ENCODE results near the gene NTM. TPM values are rescaled to one million over a fixed set of nuclear protein-coding genes. Genes with fewer than 3 reads are reported as not detected.

NTM gene
- total and polyA plus RNA-seq, 9 donors = 0.16 to 8.5 (median 0.55) TPM; not detected in 3

DNA sequence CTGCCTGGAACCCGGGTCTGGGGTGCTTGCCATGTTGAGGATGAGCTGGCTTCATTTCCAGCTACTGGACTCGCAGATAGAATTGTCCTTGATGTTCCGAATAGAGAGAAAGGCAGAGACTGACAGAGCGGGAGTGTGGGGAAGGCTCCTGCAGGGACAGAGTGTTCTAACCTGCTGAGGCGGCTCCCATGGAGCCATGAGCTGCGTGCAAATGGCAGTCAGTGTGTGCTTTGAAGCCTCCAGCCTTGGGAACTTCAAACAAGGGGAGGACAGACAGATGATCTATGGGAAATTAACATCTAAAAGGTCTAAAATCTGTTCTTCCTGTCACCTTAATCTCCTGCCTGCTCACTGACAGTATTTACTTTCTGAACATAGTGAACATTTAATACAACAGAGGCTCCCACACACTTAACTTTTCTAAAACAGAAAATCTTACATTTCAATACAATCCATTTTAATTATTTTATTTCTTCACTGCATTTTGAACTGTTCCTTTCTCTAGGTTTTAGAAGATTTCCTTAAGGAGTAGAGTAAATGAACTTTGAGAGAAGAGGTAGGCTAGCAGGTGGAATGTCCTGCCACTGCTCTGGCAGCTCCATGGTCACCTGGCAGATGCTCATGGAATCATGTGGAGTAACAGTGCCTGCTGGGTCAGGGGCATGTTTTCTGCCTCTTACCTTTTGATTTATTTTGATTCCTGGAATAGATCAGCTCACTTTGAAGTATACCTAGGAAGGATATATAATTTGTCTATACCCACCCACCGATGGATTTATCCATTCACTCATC, 481.7 kb downstream of the NTM start:
- H3K36me3 ChIP-seq = no peaks in the 10 kb centered on the region
- 5 to 17% (median 15%) methylated on average over 7 of the region's 7 CpGs for WGBS, 3 donors
- H3K9me3 ChIP-seq = no peaks in the 10 kb centered on the region
- H3K4me3 ChIP-seq = no peak overlapping the region
- no peaks in the 10 kb centered on the region for H3K4me1 ChIP-seq (ENCODE audit: insufficient read depth)
- H3K27me3 ChIP-seq = no peaks in the 10 kb centered on the region
- intact Hi-C loops (cut with DNase I) = no loop called here
- TF ChIP-seq EP300 (IDR thresholded peaks at IDR 0.05) (no peak), POLR2A (IDR thresholded peaks at IDR 0.05) (no peak)
- TF ChIP-seq, protein P1, sequence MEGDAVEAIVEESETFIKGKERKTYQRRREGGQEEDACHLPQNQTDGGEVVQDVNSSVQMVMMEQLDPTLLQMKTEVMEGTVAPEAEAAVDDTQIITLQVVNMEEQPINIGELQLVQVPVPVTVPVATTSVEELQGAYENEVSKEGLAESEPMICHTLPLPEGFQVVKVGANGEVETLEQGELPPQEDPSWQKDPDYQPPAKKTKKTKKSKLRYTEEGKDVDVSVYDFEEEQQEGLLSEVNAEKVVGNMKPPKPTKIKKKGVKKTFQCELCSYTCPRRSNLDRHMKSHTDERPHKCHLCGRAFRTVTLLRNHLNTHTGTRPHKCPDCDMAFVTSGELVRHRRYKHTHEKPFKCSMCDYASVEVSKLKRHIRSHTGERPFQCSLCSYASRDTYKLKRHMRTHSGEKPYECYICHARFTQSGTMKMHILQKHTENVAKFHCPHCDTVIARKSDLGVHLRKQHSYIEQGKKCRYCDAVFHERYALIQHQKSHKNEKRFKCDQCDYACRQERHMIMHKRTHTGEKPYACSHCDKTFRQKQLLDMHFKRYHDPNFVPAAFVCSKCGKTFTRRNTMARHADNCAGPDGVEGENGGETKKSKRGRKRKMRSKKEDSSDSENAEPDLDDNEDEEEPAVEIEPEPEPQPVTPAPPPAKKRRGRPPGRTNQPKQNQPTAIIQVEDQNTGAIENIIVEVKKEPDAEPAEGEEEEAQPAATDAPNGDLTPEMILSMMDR (IDR thresholded peaks at IDR 0.05) = no peak
- no peak overlapping the region for H3K27ac ChIP-seq
- DNase-seq = no peak

DNA sequence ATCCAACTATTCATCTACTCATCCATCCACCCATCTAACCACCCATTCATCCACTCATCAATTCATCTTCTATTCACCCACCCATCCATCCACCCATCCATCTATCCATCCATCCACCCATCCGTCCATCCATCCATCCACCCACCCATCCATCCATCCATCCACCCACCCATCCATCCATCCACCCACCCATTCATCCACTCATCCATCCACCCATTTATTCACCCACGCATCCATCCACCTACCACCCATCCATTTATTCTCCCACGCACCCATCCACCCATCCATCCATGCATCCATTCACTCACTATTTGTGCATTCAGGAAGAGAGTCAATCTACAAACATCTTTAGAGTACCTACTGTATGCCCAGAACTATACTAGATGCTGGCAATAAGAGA, 482.3 kb downstream of the NTM start:
- H3K4me1 ChIP-seq (ENCODE audit: insufficient read depth) = no peaks in the 10 kb centered on the region
- no peak overlapping the region for H3K27ac ChIP-seq
- DNase-seq = no peak
- WGBS, 3 donors = 82 to 97% (median 92%) methylated on average over 3 of the region's 3 CpGs
- H3K36me3 ChIP-seq = no peaks in the 10 kb centered on the region
- H3K27me3 ChIP-seq = no peaks in the 10 kb centered on the region
- no peaks in the 10 kb centered on the region for H3K9me3 ChIP-seq
- TF ChIP-seq POLR2A (IDR thresholded peaks at IDR 0.05) (no peak), EP300 (IDR thresholded peaks at IDR 0.05) (no peak)
- TF ChIP-seq, protein P1 (IDR thresholded peaks at IDR 0.05) = no peak
- intact Hi-C loops (cut with DNase I) = no loop called here
- no peak overlapping the region for H3K4me3 ChIP-seq

DNA sequence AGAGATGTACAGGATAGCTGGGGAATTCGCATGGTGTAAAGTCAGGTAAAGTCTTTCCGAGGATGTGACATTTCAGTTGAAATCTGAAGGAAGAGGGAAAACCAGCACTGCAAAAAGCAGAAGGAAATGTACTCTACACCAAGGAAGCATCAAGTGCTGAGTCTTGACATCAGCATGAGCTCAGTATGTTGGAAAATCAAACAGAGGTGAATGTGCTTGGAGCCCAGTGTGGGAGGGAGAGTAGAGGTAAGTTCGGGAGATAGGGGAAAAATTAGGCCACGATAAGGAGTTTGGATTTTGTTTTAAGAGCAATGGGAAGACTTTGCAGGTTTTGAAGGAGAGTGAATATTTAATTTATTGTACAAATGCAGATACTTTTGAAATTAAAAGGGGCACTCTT, 484.0 kb downstream of the NTM start:
- intact Hi-C loops (cut with DNase I) = no loop called here

DNA sequence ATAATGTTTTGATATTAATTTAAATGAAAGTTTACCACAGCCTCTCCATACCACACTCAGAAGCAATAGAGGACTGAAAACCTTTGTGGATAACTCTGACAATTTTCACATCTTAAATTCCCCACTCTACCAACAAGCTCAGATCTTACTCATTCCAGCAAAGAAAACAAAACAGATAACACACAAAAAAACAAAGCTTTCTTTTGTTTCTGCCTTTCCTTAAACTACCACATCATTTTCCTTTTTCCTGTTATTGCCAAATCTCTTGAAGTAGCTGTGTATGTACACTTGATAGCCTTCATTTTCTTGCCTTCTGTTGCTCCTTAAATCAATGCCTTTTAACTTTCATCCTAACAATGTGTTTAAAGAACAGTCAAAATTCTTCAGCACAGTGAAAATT, 484.9 kb downstream of the NTM start:
- H3K27me3 ChIP-seq = no peaks in the 10 kb centered on the region
- no peak overlapping the region for H3K27ac ChIP-seq
- TF ChIP-seq, protein P1 (IDR thresholded peaks at IDR 0.05) = no peak
- no peak for TF ChIP-seq EP300 (IDR thresholded peaks at IDR 0.05)
- no peak for TF ChIP-seq POLR2A (IDR thresholded peaks at IDR 0.05)
- H3K36me3 ChIP-seq = no peaks in the 10 kb centered on the region
- intact Hi-C loops (cut with DNase I) = no loop called here
- H3K4me3 ChIP-seq = no peak overlapping the region
- DNase-seq = no peak
- H3K9me3 ChIP-seq = no peaks in the 10 kb centered on the region
- H3K4me1 ChIP-seq (ENCODE audit: insufficient read depth) = no peaks in the 10 kb centered on the region

More for the DNA sequence above, 484.0 kb downstream of the NTM start:
- H3K27me3 ChIP-seq = no peaks in the 10 kb centered on the region
- DNase-seq = no peak
- no peaks in the 10 kb centered on the region for H3K4me1 ChIP-seq (ENCODE audit: insufficient read depth)
- TF ChIP-seq EP300 (IDR thresholded peaks at IDR 0.05) (no peak), POLR2A (IDR thresholded peaks at IDR 0.05) (no peak)
- TF ChIP-seq, protein P1 (IDR thresholded peaks at IDR 0.05) = no peak
- H3K9me3 ChIP-seq = no peaks in the 10 kb centered on the region
- no peaks in the 10 kb centered on the region for H3K36me3 ChIP-seq
- WGBS, 3 donors = 81 to 82% (median 81%) methylated on average over 4 of the region's 4 CpGs
- H3K4me3 ChIP-seq = no peak overlapping the region
- H3K27ac ChIP-seq = no peak overlapping the region
